Astrocyte (in vitro differentiated cells and primary cell): Measurements from ENCODE around the gene CASKIN1. TPM values are rescaled to one million over a fixed set of nuclear protein-coding genes. Genes with fewer than 3 reads are reported as not detected.
"Not testable (repeated sequence)": the region's sequence is repeated elsewhere in the genome, so short reads cannot be mapped to it uniquely, and the experiment has no call there.

Experiments
- DNase-seq: peaks from one replicate; pipeline ENCODE4 v3.0.0-alpha.2; 2010; ENCODE audit warnings: low read depth
- FAIRE-seq: peaks from 2 replicates; lab custom pipeline; 2011; peaks lifted over from hg19 to GRCh38; lab: Jason Lieb, UNC
- H2AFZ ChIP-seq: 2 replicates; pipeline ENCODE4 v1.6.0; 2012; ENCODE audit warnings: low read depth, low read length, inconsistent platforms
- H3K27ac ChIP-seq: 2 replicates; pipeline ENCODE4 v1.5.1; 2011; ENCODE audit warnings: low read depth, low read length, inconsistent platforms
- H3K27me3 ChIP-seq: 2 replicates; pipeline ENCODE4 v1.6.0; 2011; ENCODE audit warnings: low read length, inconsistent platforms; ENCODE audit not compliant: insufficient read depth
- H3K36me3 ChIP-seq: 2 replicates; pipeline ENCODE4 v1.5.1; 2011; ENCODE audit warnings: low read length, inconsistent platforms; ENCODE audit not compliant: insufficient read depth
- H3K4me1 ChIP-seq: 2 replicates; pipeline ENCODE4 v1.5.1; 2011; ENCODE audit warnings: low read length, inconsistent platforms; ENCODE audit not compliant: insufficient read depth
- H3K4me2 ChIP-seq: 2 replicates; pipeline ENCODE4 v1.6.0; 2012; ENCODE audit warnings: low read length, inconsistent platforms
- H3K4me3 ChIP-seq: 2 replicates; pipeline ENCODE4 v1.5.1; 2011; ENCODE audit warnings: low read depth, mild to moderate bottlenecking, low read length, inconsistent platforms; ENCODE audit not compliant: insufficient read depth
- H3K79me2 ChIP-seq: 2 replicates; pipeline ENCODE4 v1.6.0; 2012; ENCODE audit warnings: mild to moderate bottlenecking, low read length, inconsistent platforms; ENCODE audit not compliant: insufficient read depth
- H3K9ac ChIP-seq: 2 replicates; pipeline ENCODE4 v1.6.0; 2012; ENCODE audit warnings: mild to moderate bottlenecking, low read length, inconsistent platforms
- H3K9me3 ChIP-seq: 2 replicates; pipeline ENCODE4 v1.5.1; 2012; ENCODE audit warnings: low read depth, mild to moderate bottlenecking, low read length, inconsistent platforms; ENCODE audit not compliant: insufficient read depth
- H4K20me1 ChIP-seq: 2 replicates; pipeline ENCODE4 v1.6.0; 2012; ENCODE audit warnings: low read length, inconsistent platforms; ENCODE audit not compliant: insufficient read depth
- H3K27ac Mint-ChIP-seq: one replicate; pipeline ENCODE4 v1.8.0; 2021; ENCODE audit warnings: mild to moderate bottlenecking, mixed read lengths; ENCODE audit not compliant: unreplicated experiment
- H3K27me3 Mint-ChIP-seq: one replicate; pipeline ENCODE4 v1.8.0; 2021; ENCODE audit warnings: low read depth, mixed read lengths; ENCODE audit not compliant: unreplicated experiment
- H3K36me3 Mint-ChIP-seq: one replicate; pipeline ENCODE4 v1.8.0; 2021; ENCODE audit warnings: low read depth, mixed read lengths; ENCODE audit not compliant: unreplicated experiment
- H3K4me1 Mint-ChIP-seq: one replicate; pipeline ENCODE4 v1.8.0; 2021; ENCODE audit warnings: low read depth, mixed read lengths; ENCODE audit not compliant: unreplicated experiment
- H3K4me3 Mint-ChIP-seq: one replicate; pipeline ENCODE4 v1.8.0; 2021; ENCODE audit warnings: mild to moderate bottlenecking, moderate library complexity, mixed read lengths; ENCODE audit not compliant: unreplicated experiment
- H3K9me3 Mint-ChIP-seq: one replicate; pipeline ENCODE4 v1.8.0; 2021; ENCODE audit warnings: mild to moderate bottlenecking, mixed read lengths; ENCODE audit not compliant: unreplicated experiment
- CTCF ChIP-seq: IDR thresholded peaks from 2 replicates; pipeline ENCODE4 v1.5.1; 2011; ENCODE audit warnings: low read depth, mild to moderate bottlenecking, inconsistent platforms, low read length, moderate library complexity; ENCODE audit not compliant: insufficient read depth
- EZH2 ChIP-seq: IDR thresholded peaks from 2 replicates; pipeline ENCODE4 v1.6.1; 2012; ENCODE audit warnings: mild to moderate bottlenecking, low read length, inconsistent platforms; ENCODE audit not compliant: insufficient read depth
- total RNA-seq: library from RNA; stranded (reverse); gene quantifications from 2 replicates; pipeline ENCODE4 v1.2.1, GENCODE V29; 2021

CASKIN1 gene
- total RNA-seq, 1 donor from 2014 or later: 0.66 TPM

- H3K27ac ChIP-seq: no peak overlapping the region
- Mint-ChIP-seq H3K4me3 (no peak overlapping the region), H3K36me3 (peaks cover 12% of the 10 kb centered on the region), H3K4me1 (no peaks in the 10 kb centered on the region), H3K9me3 (no peaks in the 10 kb centered on the region), H3K27ac (no peak overlapping the region), H3K27me3 (no peaks in the 10 kb centered on the region)
- peaks cover 8% of the 10 kb centered on the region for H3K36me3 ChIP-seq
- H3K9me3 ChIP-seq: no peaks in the 10 kb centered on the region
- H3K27me3 ChIP-seq: peaks cover 2% of the 10 kb centered on the region
- peaks cover 23% of the 10 kb centered on the region for H4K20me1 ChIP-seq
- H3K4me1 ChIP-seq: no peaks in the 10 kb centered on the region
- H3K9ac ChIP-seq: no peak overlapping the region
- H3K79me2 ChIP-seq: no peaks in the 10 kb centered on the region
- no peak overlapping the region for H2AFZ ChIP-seq
- TF ChIP-seq EZH2 (no peak), CTCF (no peak)
- no peak overlapping the region for H3K4me3 ChIP-seq
- H3K4me2 ChIP-seq: no peak overlapping the region
- DNase-seq (no peak), FAIRE-seq (no peak)
These were observed 46.2 kb upstream of the CASKIN1 start for GRCh38 chr16:2242598-2242997.

GRCh38 chr16:2240331-2240730, 43.9 kb upstream of the CASKIN1 start:
- H3K9me3 ChIP-seq: not testable (repeated sequence)
- H4K20me1 ChIP-seq: peaks cover 34% of the 10 kb centered on the region

DNA sequence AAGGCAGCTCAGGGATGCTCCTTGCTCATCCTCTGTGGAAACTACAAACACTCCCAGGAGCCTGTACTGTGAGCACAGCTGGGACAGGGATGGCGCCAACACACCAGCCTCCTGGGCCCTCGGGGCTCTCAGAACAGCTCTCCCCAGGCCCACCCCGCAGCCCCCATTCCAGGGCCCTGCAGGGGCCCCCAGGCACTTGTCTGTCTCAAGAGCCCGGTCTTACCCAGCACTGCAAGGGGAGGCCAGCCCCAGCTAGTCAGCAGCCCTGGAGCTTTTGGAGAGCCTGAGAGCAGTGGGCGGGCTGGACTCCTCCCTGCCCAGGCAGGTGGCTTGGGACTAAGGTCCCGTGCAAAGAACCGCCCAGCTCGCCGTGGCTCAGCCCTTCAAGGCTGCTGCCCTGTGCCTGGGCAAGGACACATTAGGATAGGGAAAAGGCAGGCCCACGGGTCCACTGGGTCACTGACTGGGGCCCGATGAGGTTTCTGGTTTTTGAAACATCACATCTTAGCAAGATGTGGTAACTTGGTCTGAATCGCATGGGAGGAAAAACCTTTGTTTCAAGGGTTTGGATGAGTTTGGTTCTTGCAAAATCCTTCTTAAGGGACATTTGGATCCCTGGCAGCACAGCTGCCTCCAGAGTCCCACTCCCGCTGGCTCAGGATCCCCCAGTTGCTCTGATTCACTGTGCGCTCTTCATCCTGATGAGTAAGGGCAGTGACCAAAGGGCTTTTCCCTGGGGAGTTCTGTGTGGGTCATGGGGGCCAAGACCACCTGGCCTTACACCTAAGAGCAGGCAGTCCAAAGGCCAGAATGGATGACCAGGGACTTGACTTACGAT, 42.7 kb upstream of the CASKIN1 start:
- Histone ChIP-seq H3K9me3 (no peaks in the 10 kb centered on the region), H3K79me2 (no peaks in the 10 kb centered on the region), H4K20me1 (peaks cover 33% of the 10 kb centered on the region), H2AFZ (no peak overlapping the region), H3K4me1 (peaks cover 10% of the 10 kb centered on the region), H3K4me3 (no peak overlapping the region), H3K9ac (no peak overlapping the region), H3K36me3 (no peaks in the 10 kb centered on the region), H3K4me2 (no peak overlapping the region), H3K27me3 (peaks cover 4% of the 10 kb centered on the region), H3K27ac (no peak overlapping the region)
- DNase-seq: no peak
- peaks cover 5% of the 10 kb centered on the region for H3K36me3 Mint-ChIP-seq
- no peak overlapping the region for H3K27ac Mint-ChIP-seq
- FAIRE-seq: no peak
- no peaks in the 10 kb centered on the region for H3K27me3 Mint-ChIP-seq
- no peaks in the 10 kb centered on the region for H3K4me1 Mint-ChIP-seq
- H3K9me3 Mint-ChIP-seq: no peaks in the 10 kb centered on the region
- no peak overlapping the region for H3K4me3 Mint-ChIP-seq
- TF ChIP-seq CTCF (no peak), EZH2 (no peak)

More at GRCh38 chr16:2240331-2240730, 43.9 kb upstream of the CASKIN1 start:
- not testable (repeated sequence) for H3K9ac ChIP-seq, H3K27ac Mint-ChIP-seq, H3K27me3 Mint-ChIP-seq, H3K36me3 ChIP-seq, H3K4me3 Mint-ChIP-seq, H3K79me2 ChIP-seq, H3K27me3 ChIP-seq, H3K36me3 Mint-ChIP-seq, H2AFZ ChIP-seq, H3K4me1 Mint-ChIP-seq, H3K27ac ChIP-seq, H3K9me3 Mint-ChIP-seq, DNase-seq, H3K4me2 ChIP-seq, H3K4me3 ChIP-seq, FAIRE-seq
- H3K4me1 ChIP-seq: peaks cover 10% of the 10 kb centered on the region
